RWPE1 (cell line): Measurements from ENCODE around the gene IL32.

ENCODE experiments used
- CTCF ChIA-PET: fragments of 350-600 bp; sonication (Branson Sonifier 250); formaldehyde crosslinking; extraction: SDS; loops from one replicate; lab custom pipeline; 2021; lab: Yijun Ruan, JAX
- POLR2A ChIA-PET: fragments of 400-600 bp; formaldehyde crosslinking; extraction: SDS; loops from one replicate; lab custom pipeline; 2020; ENCODE audit warnings: antibody characterized with exemption; ENCODE audit not compliant: low non-redundant PET; lab: Yijun Ruan, JAX
- DNase-seq: peaks from one replicate; pipeline ENCODE4 v3.0.0; 2012; ENCODE audit warnings: low spot score
- H3K27ac ChIP-seq: fragments of 450-650 bp; 2 replicates; pipeline ENCODE4 v1.5.1; 2017
- TF ChIP-seq, protein P1 (sequence below): fragments of 450-650 bp; conservative IDR thresholded peaks from 2 replicates; pipeline ENCODE4 v1.5.1; 2017; ENCODE audit warnings: low read depth, mild to moderate bottlenecking

The IL32 gene

DNA sequence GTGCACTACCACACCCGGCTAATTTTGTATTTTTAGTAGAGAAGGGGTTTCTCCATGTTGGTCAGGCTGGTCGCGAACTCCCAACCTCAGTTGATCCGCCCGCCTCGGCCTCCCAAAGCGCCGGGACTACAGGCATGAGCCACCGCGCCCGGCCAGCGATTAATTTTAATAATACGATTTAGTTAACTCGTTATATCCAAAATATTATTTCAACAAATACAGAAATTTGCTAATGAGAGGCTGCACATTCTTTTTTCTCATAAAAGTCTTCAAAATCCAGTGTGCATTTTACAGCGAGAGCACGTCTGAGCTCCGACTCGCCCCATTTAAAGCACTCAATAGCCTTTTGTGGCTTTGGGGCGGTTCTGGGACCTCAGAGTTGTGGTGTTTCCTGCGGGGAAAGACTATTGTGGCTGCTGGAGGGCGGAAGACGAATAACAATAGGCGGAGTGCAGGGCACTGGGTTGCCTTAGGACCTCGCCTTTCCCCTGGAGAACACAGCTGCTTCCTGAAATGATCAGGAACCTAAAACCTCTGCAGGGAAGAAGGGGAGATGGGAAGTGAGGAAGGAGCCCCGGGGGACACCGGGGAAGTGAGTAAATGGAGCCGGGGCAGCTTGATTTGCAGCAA lies 36.5 kb downstream of the IL32 start:
- no peak for DNase-seq
- TF ChIP-seq, protein P1, sequence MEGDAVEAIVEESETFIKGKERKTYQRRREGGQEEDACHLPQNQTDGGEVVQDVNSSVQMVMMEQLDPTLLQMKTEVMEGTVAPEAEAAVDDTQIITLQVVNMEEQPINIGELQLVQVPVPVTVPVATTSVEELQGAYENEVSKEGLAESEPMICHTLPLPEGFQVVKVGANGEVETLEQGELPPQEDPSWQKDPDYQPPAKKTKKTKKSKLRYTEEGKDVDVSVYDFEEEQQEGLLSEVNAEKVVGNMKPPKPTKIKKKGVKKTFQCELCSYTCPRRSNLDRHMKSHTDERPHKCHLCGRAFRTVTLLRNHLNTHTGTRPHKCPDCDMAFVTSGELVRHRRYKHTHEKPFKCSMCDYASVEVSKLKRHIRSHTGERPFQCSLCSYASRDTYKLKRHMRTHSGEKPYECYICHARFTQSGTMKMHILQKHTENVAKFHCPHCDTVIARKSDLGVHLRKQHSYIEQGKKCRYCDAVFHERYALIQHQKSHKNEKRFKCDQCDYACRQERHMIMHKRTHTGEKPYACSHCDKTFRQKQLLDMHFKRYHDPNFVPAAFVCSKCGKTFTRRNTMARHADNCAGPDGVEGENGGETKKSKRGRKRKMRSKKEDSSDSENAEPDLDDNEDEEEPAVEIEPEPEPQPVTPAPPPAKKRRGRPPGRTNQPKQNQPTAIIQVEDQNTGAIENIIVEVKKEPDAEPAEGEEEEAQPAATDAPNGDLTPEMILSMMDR: no peak
- H3K27ac ChIP-seq: 0 out of 2 replicates have a peak overlapping the region, but pooled peaks have one; percentile 7
- CTCF ChIA-PET: interaction anchor here (0.8 to 1.5 kb wide), 4 partner anchors 21 to 57 kb away, joined by 3 to 4 read pairs (median 3); no protein-coding TSS in a partner anchor
- POLR2A ChIA-PET: no interaction called here

DNA sequence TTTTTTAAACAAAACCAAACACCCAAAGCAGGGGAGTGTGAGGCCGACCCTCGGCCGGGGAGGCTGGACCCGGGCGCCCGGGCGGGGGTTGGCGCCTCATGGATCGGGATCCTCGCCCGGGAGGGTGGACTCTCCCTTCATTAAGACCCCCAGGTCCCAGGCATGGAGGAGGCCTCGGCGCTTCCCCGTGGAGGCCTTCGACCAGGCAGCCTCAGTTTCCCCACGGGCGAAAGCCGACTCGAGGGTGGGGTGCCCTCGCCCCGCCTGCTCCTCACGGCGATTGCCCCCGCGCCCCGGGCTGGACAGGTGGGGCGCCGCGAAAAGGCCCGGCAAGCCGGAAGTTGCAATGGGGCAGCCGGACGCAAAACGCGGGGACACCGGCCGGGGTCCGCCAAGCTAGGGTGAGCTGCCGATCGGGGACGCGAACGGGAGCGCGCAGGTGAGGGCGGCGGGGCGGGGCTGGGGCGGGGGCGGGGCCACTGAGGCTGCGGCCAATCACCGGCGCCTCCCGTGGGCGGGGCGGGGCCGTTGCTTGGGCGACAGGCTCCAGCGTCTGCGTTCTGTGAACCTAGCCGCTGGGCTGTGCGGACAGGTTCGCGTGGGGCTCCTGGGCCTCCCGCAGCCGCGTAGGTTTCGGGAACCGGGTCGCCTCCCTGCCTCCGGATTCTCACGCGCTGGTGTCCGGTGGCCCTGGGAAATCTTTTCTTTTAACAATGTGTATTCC lies 40.9 kb downstream of the IL32 start:
- TF ChIP-seq, protein P1: no peak
- peak; percentile 96 for DNase-seq
- ChIA-PET POLR2A (interaction anchor here (1.2 kb wide), 1 partner anchor 14 kb away, joined by 5 read pairs; no protein-coding TSS in a partner anchor), CTCF (no interaction called here)
- H3K27ac ChIP-seq: peak overlapping the region; percentile 75

DNA sequence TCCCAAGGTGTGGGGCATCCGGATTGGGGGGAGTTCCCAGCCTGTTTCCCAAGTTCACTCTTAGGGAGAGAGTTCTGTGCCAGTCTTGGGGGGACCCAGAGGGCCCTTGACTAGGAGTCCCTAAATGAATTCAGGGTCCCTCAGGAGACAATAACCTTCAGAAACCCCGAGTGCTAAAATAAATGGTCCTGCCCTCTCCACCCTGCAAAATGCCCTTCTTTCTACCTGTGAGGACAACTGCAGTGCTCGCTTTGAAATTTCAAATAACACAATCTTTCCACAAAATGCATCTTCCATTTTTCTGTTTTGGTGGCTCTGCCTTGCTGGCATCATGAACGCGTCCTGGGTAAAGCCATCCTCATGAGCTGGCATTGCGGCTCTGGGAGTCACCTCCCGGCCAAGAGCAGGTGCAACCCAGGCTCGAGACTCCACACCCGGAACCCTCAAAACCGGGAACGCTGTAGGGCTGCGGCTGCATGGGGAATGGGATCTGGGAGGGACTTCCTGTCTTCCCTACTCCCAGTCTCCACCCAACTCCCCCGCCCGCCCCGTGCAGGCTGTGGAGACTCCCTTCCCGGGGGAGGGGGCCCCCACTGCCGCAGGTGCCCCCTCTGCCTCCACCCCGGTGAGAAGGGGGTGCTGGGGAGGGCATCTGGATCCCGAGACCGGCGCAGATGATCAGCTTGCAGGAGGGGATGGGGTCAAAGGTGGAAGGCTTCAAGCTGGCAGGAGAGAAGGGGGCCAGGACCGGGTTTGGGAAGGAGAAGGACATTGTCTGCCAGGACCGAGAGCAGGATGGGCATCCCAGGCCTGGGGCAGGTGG lies 46.8 kb downstream of the IL32 start, which contains the start of gene ZNF205:
Gene ZNF205, plus strand, starts transcription at position 529 of the 823 bp plus-strand sequence. CDS start 845 bp downstream, outside the sequence.
- TF ChIP-seq, protein P1: no peak
- ChIA-PET CTCF (interaction anchor here (0.7 to 1.3 kb wide), 3 partner anchors 19 to 54 kb away, joined by 3 to 6 read pairs (median 5); no protein-coding TSS in a partner anchor), POLR2A (no interaction called here)
- DNase-seq: peak; percentile 87
- H3K27ac ChIP-seq: peak within 1 kb of the TSS; percentile 73

DNA sequence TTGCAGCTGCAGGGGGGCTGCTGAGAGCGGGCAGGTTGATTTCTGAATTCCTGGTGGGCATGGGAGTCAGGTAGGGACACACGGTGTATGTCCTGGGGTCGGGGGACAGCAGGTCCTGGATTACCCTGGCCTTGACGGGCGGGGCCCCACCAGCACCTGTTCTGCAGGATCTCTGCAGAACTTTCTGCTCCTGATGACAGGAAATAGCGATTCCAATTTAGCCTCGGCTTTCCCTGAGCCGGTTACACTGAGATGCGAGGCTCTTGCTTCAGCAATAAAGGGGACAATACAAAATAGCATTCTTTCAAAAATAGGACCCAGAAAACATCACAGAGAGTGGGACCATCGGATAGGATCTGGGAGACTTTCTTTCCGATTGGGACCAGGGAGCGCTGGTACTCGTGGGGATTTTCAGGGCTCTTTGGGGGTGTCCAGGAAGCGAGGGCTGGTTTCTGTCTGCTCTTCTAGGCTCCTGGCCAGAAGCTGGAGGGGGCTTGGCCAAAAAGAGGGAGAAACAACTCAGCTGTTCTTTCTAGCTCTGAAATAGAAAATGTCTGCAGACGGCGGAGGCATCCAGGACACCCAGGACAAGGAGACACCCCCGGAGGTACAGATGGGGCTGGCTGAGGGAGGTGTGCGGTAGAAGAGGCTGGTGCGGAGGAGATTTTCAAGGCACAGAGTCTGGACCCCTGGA lies 47.6 kb downstream of the IL32 start:
- H3K27ac ChIP-seq: peak overlapping the region; percentile 73
- TF ChIP-seq, protein P1: no peak
- CTCF ChIA-PET: interaction anchor here (1.3 kb wide), 1 partner anchor 54 kb away, joined by 6 read pairs; no protein-coding TSS in a partner anchor
- POLR2A ChIA-PET: no interaction called here
- DNase-seq: no peak

DNA sequence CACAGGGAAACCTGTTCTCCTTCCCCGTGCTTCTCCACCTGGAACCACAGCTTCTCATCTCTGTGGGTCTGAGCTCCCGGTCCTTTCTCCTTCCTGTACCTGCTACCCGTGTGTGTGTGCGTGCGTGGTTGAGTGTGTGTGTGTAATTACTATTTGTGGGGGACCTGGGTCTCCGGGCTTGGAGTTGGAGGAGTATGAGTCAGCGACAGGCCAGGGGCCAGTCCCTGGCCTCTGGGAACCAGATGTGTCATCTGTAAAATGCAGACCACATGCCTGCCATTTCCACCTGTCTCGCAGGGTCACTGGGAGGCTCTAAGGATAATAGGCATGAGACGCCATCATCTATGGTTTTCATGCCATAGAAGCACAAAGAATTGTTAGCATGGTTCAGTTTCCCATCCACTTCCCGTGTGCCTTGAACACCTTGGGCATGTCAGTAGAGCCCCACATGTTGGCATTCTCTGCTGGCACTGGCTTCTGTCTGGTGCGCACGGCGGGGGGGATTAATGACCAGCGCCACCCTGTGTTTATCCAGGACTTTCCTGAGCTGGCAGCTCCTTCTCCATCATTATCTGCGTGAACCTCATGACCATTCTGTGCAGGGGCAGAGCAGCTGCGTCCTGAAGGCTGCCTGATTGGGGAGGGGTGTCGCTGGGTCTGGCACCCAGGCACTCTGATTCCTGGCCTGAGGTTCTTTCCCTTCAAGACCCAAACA lies 48.5 kb downstream of the IL32 start:
- CTCF ChIA-PET: interaction anchor here (1.3 to 2.0 kb wide), 2 partner anchors 54 to 55 kb away, joined by 5 to 6 read pairs; no protein-coding TSS in a partner anchor
- POLR2A ChIA-PET: no interaction called here
- TF ChIP-seq, protein P1: no peak
- peak overlapping the region; percentile 73 for H3K27ac ChIP-seq
- no peak for DNase-seq
